ENCODE data around the gene UPK3BL2.
"Not testable (repeated sequence)": the region's sequence is repeated elsewhere in the genome, so short reads cannot be mapped to it uniquely, and the experiment has no call there.

UPK3BL2 gene

DNA sequence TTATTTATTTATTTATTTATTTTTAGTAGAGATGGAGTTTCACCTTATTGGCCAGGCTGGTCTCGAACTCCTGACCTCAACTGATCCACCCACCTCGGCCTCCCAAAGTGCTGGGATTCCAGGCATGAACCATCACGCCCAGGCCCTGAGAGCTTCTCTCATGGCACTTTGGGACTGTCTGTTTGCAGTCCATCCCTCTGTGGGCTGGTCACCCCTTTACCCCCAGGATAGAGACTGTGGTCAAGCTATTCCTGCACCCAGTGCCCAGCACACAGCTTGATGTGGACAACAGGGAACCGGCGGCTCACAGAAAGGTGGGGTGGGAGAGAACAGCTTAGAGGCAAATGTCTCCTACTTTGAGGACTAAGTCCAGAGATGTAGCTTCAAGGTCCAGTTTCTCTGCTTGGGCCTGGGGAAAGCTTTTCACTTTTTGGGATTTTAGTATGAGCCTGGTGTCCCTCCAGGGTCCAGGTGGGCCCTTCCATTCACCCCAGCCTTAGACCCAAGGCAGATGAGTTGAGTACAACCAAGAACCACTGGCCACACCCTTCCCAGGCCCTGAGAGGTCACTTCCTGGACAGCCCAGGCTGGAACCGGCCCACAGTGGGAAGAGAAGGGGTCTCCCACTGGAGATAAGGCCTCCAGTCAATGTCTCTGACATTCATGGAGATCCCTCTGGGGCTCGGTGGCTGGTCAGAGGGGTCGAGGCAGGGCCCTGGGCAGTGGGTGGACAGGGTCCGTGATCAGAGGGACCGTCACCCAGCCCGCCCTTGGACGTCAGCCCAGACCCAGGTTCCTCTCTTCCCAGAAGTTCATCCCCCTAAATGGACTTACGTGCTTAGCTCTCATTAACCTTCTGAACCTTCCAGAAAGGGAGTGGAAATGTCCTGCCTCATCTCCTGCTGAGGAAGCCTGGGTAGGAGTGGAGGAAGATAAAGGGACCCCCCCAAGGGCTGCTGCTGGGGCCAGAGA, 15.4 kb downstream of the UPK3BL2 start:
- DNase-seq = not testable (repeated sequence)

DNA sequence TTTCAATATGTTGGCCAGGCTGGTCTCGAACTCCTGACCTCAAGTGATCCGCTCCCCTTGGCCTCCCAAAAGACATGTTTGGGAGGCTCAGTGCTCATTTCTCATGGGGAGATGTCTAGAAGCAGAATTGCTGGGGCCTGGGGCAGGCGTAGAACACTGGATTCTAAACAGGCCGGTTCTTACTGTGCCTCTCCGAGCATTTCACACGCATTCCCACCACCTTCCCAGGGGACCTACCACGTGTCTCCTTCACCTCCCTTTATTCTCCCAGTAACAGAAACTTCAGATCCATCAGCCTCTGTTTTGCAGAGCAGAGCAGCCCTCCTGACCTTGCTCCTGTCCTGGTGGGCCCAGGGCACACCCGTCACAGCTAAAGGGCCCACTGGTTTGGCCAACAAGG, 16.3 kb downstream of the UPK3BL2 start:
- DNase-seq = not testable (repeated sequence)

DNA sequence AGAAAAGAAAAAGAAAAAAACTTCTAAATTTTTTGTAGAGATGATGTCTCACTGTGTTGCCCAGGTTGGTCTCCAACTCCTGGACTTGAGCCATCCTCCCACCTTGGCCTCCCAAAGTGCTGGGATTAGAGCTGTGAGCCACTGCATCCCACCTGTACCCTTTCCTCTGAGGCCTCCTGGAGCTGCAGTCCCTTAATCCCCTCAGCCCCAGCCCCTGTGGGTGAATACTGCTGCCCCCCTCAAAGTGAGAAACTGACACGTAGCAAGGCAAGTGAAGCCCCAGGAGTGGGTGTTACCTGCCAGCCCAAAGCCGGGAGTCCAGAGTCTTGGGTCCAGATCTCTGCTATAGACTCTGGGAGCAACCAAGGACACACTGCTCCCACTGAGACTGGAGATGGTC, 18.7 kb downstream of the UPK3BL2 start:
- not testable (repeated sequence) for DNase-seq

DNA sequence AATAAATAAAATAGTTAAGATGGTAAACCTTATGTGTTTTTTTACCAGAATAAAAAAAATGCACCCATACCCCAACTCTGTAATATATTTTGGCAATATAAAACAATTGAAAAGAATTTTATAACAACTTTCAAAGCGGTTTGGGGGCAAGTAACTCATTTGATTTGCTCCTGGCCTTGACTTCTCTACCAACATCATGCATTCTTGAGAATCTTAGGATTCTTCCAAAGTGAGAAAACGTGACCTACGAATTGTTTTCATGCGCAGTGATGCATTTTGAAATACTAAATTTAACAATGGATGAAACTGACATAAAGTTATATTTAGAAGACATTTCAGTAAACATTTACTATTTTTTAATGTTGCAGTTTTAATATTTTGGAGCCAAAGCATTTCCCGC, 22.7 kb downstream of the UPK3BL2 start:
- DNase-seq = not testable (repeated sequence)

DNA sequence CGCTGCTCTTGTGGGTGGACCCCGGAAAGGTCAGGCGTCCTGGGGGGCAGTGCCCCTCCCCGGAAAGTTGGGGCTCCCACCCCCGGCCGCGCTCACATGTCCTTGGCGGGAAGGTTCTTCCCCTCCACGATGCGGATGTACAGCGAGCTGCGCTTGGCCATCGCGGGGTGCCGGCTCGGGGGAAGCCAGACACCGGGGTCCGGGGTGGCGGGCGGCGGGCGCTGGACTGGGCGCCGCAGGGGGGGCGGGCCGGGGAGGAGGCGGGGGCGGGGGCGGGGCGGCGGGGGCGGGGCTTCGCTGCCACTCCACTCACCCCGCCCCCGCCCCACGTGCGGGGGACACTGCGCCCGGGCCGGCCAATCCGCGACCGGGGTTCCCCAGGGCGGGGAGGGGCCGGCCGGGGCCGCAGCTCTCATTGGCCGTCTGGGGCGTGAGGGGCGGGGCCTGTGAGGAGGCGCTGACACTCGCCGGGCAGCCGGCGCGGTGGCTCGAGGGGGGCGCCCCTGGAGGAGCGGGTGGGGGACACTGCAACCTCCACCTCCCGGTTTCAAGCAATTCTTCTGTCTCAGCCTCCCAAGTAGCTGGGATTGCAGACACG, 25.8 kb downstream of the UPK3BL2 start, which contains the start of gene RASA4B:
Gene RASA4B (minus strand): TSS at position 228 of the 598 bp plus-strand sequence. CDS start 67 bp downstream, at position 161.
- not testable (repeated sequence) for DNase-seq

DNA sequence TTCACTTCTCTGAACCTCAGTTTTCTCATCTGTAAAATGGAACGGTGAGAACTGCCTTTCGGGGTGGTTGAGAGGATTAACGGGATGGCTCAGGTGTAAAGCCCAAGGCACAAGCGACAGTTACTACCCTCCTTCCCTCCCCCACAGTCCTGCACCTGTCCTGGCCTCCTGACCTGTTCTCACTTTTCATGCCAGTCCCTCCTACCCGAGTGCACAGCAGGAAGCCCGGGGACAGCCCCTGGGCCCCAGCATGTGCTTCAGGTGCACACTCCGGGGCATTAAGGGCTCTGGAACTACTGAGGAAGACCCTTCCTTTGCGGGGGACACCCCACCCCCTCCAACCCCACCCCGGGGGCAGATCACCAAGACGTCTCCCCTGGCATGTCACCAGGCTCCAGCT, 26.5 kb downstream of the UPK3BL2 start:
- not testable (repeated sequence) for DNase-seq

DNA sequence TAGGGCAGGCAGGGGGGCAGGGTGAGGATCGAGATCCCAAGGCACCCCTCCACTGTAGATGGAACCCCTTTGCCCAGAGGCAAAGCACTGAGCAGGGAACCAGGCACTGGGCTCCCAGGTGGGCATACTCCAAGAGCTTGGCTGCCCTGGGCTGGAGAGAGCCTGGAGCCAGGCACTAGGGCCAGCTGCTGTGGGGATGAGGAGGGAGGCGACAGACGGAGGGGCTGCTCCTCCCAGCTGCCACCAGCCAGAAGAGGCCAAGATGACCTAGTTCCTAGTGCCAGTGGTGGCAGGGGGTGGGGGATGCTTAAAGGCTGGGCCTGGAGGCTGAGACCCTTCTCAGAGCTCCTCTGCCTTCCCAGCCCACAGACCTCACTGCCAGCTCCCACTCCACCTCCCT, 27.6 kb downstream of the UPK3BL2 start:
- not testable (repeated sequence) for DNase-seq

DNA sequence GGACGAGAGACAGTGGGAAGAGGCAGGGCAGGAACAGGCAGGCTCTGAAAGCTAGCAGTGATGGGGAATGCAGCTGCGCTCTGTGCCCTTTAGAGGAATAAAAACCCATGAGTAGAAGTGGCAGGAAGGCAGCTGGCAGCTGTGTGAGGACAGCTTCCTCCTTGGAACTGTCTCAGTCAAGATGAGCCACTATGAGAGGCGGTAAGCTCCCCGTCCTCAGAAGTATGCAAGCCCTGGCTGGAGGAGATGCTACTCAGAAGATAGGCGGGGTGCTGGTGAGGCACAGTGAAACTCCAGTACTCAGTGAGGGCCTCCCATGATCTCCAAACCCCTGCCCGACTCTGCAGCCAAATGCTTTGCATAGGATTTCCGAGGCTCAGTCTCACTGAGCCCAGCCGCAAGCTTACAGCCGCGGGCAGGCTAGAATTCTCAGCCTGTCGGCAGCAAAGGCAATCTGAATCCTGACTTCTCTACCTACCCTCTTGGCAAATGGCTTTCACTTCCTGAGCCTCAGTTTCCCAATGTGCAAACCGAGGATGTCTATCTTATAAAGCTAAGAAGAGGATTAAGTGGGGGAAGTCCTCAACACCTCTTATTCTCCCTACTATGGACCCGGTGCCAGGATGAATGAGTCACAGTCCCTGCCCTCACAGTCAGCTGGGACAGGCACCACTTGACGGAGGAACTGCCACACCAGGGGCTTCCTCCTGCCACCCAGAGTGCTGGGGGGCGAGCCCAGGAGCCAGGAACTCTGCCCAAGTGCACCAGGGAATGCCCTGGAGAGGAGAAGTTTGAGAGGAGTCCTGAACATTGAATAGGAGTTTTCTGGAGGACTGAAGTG, 28.4 kb downstream of the UPK3BL2 start:
- DNase-seq = not testable (repeated sequence)

DNA sequence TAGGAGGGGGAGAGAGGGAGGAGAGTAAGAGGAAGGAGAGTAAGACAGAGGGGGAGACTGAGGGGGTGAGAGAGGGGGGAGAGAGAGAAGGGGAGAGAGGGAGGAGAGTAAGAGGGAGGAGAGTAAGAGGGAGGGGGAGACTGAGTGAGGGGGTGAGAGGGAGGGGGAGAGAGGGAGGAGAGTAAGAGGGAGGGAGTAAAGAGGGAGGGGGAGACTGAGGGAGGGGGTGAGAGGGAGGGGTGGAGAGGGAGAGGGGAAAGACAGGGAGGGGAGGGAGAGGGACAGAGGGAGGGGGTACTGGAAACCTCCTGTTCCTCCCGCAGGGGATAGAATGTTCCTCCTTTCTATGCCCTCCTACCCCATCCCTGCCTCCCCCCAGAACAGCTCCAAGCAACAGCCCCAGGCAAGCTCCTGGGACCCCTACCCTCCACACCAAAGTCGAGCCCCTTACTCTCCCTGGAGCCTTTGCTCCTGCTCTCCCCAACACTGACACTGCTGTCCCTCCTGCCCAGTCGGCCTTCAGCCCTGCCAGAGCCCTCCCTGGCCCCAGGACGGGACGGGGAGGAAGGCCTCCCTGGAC, 30.8 kb downstream of the UPK3BL2 start:
- DNase-seq = peak; percentile 21

DNA sequence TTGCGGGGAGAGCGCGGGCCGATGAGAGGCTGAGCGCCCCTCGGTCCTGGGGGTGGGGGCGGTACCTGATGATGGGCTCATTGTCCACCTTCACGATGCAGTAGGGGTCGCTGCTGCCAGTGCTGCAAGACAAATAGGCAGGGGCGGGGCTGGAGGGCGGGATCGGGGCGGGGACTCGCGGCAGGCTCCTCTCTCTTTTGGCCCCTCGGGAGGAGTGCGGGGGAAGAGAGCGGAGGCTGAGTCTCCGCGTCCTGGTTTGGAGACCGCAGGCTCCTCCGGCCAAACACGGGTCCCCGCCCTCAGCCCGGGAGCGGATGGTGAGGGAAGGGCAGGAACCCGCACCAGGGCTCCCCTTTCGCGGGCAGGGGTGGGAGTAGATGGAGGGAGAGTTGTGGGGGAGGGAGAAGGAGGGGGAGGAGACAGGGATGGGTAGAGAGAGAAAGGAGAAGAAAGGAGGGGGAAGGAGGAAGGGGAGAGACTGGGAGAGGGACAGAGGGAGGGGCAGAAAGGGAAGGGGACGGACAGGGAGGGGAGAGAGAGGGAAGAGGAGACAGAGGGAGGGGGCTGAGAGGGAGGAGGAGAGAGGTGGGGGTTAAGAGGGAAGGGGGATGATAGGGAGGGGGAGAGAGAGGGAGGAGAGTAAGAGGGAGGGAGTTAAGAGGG, 31.5 kb downstream of the UPK3BL2 start:
- DNase-seq = not testable (repeated sequence)

DNA sequence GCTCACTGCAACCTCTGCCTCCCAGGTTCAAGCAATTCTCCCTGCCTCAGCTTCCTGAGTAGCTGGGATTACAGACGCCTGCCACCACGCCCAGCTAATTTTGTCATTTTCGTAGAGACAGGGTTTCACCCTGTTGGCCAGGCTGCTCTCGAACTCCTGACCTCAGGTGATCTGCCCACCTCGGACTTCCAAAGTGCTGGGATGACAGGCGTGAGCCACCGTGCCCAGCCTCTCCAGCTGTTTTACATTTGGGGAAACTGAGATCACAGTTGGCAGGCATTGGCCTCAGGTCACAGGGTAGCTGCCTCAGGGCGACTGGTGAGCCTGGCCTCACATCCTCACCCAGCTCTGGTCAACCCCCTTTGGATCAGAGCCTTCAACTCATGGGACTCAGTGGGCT, 32.9 kb downstream of the UPK3BL2 start:
- not testable (repeated sequence) for DNase-seq

DNA sequence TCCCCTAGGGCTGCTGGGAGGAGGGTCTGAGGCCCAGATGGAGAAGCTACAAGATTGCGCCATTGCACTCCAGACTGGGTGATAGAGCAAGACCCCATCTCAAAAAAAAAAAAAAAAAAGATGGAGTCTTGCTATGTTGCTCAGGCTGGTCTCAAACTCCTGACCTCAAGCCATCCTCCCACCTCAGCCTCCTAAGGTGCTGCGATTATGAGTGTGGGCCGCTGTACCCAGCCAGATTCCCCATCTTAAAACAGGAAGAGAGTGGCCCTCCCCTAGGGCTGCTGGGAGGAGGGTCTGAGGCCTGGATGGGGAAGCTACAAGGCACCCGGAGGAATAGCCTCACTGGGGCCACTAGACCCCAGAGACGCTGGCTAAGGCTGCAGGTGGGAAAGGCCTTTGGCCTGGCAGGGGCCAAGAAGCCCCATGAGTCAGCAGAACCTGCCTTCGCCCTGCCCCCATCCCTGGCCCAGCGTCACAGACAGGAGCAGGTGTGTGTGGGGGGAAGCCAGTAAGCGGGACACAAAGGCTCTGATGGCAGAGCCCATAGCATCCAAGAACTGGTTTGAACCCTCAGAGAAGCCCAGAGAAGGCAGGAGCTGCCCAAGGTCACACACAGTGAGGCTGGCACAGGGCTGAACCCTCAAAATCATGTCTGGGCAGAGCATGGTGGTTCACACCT, 35.9 kb downstream of the UPK3BL2 start:
- DNase-seq = not testable (repeated sequence)

DNA sequence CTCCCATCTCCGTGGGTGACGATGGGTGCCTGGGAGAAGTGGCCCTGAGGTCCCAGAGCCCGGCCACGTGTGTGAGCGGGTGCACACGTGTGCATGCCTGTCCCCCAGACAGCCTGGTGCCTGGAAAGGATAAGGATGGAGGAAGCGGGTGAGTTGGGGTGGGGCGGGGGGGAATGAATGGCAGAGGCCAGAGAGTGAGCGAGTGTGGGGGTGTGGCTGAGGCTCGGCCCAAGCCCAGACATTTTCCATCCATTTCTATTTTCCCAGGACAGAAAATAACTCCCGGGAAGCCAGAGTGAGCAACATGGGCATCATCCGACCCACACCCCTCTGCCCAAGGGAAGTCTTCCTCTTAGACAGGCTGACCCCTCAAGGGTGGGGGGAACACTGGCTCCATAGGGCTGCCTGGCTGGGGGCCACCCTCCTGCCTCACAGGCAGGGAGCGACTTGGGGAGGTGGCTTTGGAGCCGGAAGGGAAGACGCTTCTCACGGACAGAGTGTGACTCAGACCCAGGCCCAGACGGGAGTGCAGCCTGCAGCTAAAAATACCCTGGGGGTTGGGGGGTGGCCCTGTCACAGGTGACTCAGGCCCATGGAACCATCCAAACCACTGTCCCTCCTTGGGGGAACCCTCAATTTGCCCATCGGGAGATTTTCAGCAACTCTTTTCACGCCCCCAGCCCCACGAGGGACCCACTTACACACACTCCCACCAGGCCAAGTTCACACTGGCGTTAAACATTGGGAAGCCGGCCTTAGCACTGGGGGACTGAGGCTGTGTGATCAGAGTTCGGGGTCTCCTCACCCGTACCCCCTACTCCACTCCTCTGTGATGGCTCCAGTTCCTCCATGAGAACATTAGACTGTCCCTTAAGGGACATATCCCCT, 38.0 kb downstream of the UPK3BL2 start:
- DNase-seq = not testable (repeated sequence)

DNA sequence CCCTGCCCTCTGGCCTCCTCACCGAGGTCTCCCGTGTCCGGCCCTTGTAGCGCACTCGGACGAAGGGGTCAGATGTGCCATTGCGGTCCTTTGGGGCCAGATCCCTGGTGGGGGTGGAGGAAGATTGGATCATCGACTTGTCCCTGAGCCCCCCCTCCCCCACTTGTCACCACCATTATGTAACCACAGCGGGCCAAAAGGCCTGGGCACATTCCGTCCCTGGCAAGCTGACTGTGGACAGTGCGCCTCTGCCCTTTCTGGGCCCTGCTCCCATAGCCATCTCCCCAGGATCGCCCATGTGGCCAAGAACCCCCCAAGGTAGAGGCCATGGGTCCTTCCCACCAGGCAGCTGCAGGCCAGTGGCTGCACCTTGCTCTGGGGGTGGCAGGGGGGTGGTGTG, 40.4 kb downstream of the UPK3BL2 start:
- DNase-seq = not testable (repeated sequence)

DNA sequence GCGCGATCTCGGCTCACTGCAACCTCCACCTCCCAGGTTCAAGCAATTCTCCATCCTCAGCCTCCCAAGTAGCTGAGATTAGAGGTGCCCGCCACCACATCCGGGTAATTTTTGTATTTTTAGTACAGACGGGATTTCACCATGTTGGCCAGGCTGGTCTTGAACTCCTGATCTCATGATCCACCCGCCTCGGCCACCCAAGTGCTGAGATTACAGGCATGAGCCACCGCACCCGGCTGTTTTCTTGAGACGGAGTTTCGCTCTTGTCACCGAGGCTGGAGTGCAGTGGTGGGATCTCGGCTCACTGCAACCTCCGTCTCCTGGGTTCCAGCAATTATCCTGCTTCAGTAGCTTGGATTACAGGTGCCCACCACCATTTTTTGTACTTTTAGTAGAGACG, 45.2 kb downstream of the UPK3BL2 start:
- not testable (repeated sequence) for DNase-seq

DNA sequence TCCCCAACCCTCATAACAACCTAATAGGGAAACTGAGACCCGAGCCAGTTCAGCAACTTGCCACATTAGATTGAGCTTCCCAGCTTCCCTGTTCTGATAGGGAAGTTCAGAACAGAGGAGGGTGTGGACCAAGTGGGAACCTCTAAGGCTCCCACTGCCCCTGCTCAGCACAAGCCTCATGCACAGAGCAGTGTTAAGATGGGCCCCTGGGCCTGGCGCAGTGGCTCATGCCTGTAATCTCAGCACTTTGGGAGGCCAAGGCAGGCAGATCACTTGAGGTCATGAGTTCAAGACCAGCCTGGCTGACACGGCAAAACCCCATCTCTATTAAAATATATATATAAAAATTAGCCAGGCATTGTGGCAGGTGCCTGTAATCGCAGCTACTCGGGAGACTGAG, 46.2 kb downstream of the UPK3BL2 start:
- DNase-seq = not testable (repeated sequence)

DNA sequence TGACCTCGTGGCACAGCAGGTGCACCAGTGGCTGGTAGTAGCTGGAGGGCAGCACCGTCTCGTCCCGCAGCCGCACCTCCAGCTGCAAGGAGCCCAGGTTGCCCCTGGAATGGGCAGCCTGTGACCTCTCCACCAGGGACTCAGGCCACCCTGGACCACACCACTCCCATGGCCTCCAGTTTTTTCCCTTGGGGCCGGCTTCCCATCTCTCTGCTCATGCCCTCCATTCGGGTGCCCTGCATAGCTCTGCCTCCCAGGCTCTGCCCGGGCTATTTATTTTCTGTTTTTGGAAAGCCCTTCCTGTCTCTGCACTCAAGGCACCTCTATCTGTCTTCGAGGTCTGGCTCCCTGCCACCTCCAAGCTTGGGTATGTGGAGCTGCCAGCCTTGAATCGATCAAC, 46.6 kb downstream of the UPK3BL2 start:
- not testable (repeated sequence) for DNase-seq

DNA sequence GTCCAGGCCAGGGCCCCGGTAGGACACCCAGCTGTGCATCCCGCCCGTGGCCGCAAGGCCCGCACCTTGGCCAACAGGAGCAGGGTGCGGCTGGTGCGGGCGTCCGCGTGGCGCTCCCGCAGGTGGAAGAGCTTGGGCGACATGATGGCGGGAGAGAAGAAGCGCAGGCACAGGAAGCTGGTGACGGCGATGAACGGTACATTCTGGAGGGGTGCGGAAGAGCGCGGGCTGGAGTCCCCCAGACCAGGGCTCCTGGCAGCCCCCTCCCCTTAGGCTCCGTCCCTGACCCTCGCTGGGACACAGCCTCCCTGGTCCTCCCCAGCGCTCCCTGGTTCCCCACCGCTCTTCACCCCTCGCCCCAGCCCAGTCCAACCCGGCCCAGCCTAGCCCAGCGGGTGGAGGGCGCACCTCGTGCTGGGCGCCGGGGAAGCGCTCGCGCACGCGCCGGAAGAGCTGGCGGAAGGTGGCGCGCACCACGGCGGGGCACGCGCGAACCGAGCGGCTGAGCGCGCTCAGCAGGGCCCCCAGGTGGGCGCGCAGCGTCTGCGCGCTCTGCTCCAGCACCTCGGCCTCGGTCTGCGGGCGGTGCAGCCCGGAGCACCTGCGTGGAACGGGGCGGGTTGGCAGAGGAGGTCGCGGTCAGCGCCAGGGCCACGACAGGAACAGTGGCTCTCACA, 48.9 kb downstream of the UPK3BL2 start:
- DNase-seq = not testable (repeated sequence)

DNA sequence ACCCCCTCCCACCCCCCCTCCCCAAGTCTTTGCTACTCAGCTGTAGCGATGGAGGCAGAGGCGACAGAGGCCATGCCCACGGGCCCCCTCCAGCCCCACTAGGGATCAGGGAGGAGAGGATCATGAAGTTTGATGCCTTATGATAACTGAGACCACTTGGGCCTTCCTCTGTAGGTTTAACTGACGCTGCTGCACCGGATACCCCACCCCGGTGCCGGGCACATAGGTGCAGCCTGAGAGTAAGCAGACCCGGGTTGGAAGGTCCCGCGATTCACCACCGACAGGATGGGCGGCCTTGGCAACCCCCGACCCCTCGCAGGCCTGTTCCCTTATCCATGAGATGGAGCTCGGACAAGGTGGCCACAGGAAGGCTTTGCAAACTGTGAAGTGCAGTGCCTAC, 49.5 kb downstream of the UPK3BL2 start:
- DNase-seq = not testable (repeated sequence)

All from NCI-H226 (cell line).